HepG2 (cell line): ENCODE results near the gene TBC1D16. TPM values are rescaled to one million over a fixed set of nuclear protein-coding genes. Genes with fewer than 3 reads are reported as not detected.

Experiments
- CBX5 ChIP-seq: sonication (generic); formaldehyde crosslinking; IDR thresholded peaks from 2 replicates; pipeline ENCODE4 v1.4.0; 2020; ENCODE audit warnings: missing genetic modification reagents, borderline replicate concordance
- DMAP1 ChIP-seq: IDR thresholded peaks from 2 replicates; pipeline ENCODE4 v1.6.1; 2016
- ESRRA ChIP-seq: sonication (generic); formaldehyde crosslinking; IDR thresholded peaks from 2 replicates; pipeline ENCODE4 v1.5.1; 2020; ENCODE audit warnings: mild to moderate bottlenecking, low read depth, missing genetic modification reagents
- FOXK1 ChIP-seq: sonication (generic); formaldehyde crosslinking; IDR thresholded peaks from 2 replicates; pipeline ENCODE4 v1.4.0; 2020; ENCODE audit warnings: low read depth, missing genetic modification reagents, borderline replicate concordance
- MIER2 ChIP-seq: IDR thresholded peaks from 2 replicates; pipeline ENCODE4 v1.6.1; 2016; ENCODE audit warnings: missing biosample characterization, missing genetic modification reagents
- NR2F2 ChIP-seq: IDR thresholded peaks from 2 replicates; pipeline ENCODE4 v1.6.1; 2012; ENCODE audit warnings: low read depth, inconsistent platforms, borderline replicate concordance
- NR2F6 ChIP-seq, 2 experiments: IDR thresholded peaks; 2 replicates each; pipeline ENCODE4 v1.6.1; 2016; ENCODE audit warnings: antibody characterized with exemption in 1 of 2, mild to moderate bottlenecking in 1 of 2
- RARA ChIP-seq: IDR thresholded peaks from 2 replicates; pipeline ENCODE4 v1.6.1; 2016; ENCODE audit warnings: missing genetic modification reagents, missing compliant biosample characterization
- SKI ChIP-seq: fragments of 450-650 bp; IDR thresholded peaks from one replicate; pipeline ENCODE4 v1.6.1; 2018; ENCODE audit warnings: mild to moderate bottlenecking; ENCODE audit not compliant: partially characterized antibody
- SMAD3 ChIP-seq: sonication (generic); formaldehyde crosslinking; IDR thresholded peaks from 2 replicates; pipeline ENCODE4 v1.4.0; 2020; ENCODE audit warnings: missing genetic modification reagents
- SP2 ChIP-seq: sonication (generic); formaldehyde crosslinking; IDR thresholded peaks from 2 replicates; pipeline ENCODE4 v1.5.1; 2020; ENCODE audit warnings: mild to moderate bottlenecking, missing genetic modification reagents
- STAG1 ChIP-seq: sonication (generic); formaldehyde crosslinking; IDR thresholded peaks from 2 replicates; pipeline ENCODE4 v1.4.0; 2020; ENCODE audit warnings: missing genetic modification reagents
- THAP9 ChIP-seq: sonication (generic); formaldehyde crosslinking; IDR thresholded peaks from 2 replicates; pipeline ENCODE4; 2020; ENCODE audit warnings: missing genetic modification reagents, mild to moderate bottlenecking, borderline replicate concordance
- TOE1 ChIP-seq: sonication (generic); formaldehyde crosslinking; IDR thresholded peaks from 2 replicates; pipeline ENCODE4 v1.4.0; 2020; ENCODE audit warnings: mild to moderate bottlenecking, missing genetic modification reagents
- YY1 ChIP-seq: IDR thresholded peaks from 2 replicates; pipeline ENCODE4 v1.6.1; 2011; ENCODE audit warnings: low read length, low read depth, moderate library complexity, mild to moderate bottlenecking; ENCODE audit not compliant: insufficient read depth, insufficient replicate concordance
- ZBTB44 ChIP-seq: sonication (generic); formaldehyde crosslinking; IDR thresholded peaks from 2 replicates; pipeline ENCODE4 v1.4.0; 2020; ENCODE audit warnings: missing genetic modification reagents
- ZFYVE20 ChIP-seq: sonication (generic); formaldehyde crosslinking; IDR thresholded peaks from 2 replicates; pipeline ENCODE4 v1.8.0; 2023; ENCODE audit warnings: low read depth, mild to moderate bottlenecking, moderate library complexity, missing genetic modification reagents, borderline replicate concordance
- ZNF207 ChIP-seq: fragments of 450-650 bp; IDR thresholded peaks from 2 replicates; pipeline ENCODE4 v1.6.1; 2016; ENCODE audit warnings: antibody characterized with exemption, borderline replicate concordance
- ZNF484 ChIP-seq: sonication (generic); formaldehyde crosslinking; IDR thresholded peaks from 2 replicates; pipeline ENCODE4 v1.5.1; 2020; ENCODE audit warnings: mild to moderate bottlenecking, low read depth, missing genetic modification reagents, borderline replicate concordance
- ZNF558 ChIP-seq: sonication (generic); formaldehyde crosslinking; IDR thresholded peaks from 2 replicates; pipeline ENCODE4 v1.9.0; 2022; ENCODE audit warnings: mild to moderate bottlenecking, missing genetic modification reagents, borderline replicate concordance
- ZNF598 ChIP-seq: sonication (generic); formaldehyde crosslinking; IDR thresholded peaks from 2 replicates; pipeline ENCODE4 v1.5.1; 2020; ENCODE audit warnings: mild to moderate bottlenecking, missing genetic modification reagents, borderline replicate concordance
- ZNF780A ChIP-seq: sonication (generic); formaldehyde crosslinking; IDR thresholded peaks from 2 replicates; pipeline ENCODE4 v1.8.0; 2022; ENCODE audit warnings: mild to moderate bottlenecking, missing genetic modification reagents, moderate library complexity
- ZNF83 ChIP-seq: sonication (generic); formaldehyde crosslinking; IDR thresholded peaks from 2 replicates; pipeline ENCODE4 v1.4.0; 2020; ENCODE audit warnings: missing genetic modification reagents, mild to moderate bottlenecking, borderline replicate concordance
- ZSCAN9 ChIP-seq: IDR thresholded peaks from 2 replicates; pipeline ENCODE4 v1.6.1; 2016; ENCODE audit warnings: borderline replicate concordance
- polyA plus RNA-seq, 8 experiments: library from polyadenylated mRNA; depleted of rRNA in 3 of 8; stranded (reverse) in 7 of 8; unstranded in 1 of 8; fragments of >200 nt; fragmentation: Illumina TruSeq in 4 of 8; extraction: Trizol in 4 of 8; gene quantifications; 2 replicates each; pipeline versions ENCODE4 v1.2.1 to v1.2.3, GENCODE V29; 2011 to 2016; ENCODE audit warnings: low read depth in 4 of 8, missing spikeins in 1 of 8, mixed read lengths in 1 of 8; ENCODE audit not compliant: insufficient read depth in 1 of 8
- total RNA-seq, 5 experiments: library from RNA; depleted of rRNA; stranded (reverse); fragments of >200 nt; fragmentation: Illumina TruSeq; extraction: Trizol; gene quantifications; 2 replicates each; pipeline ENCODE4 v1.2.3, GENCODE V29; 2016; ENCODE audit warnings: low read depth in 1 of 5
- TF ChIP-seq, protein P1 (sequence below): IDR thresholded peaks from 2 replicates; pipeline ENCODE4 v1.6.1; 2016; ENCODE audit warnings: low read depth

The TBC1D16 gene
- total and polyA plus RNA-seq, 2 of the 13 experiments (the other 11 are each of a cell fraction or from before 2014, with no cell fraction given): 14.9 to 24.9 TPM

- no peak for TF ChIP-seq SP2 (CRISPR knock-in tag)
- no peak for TF ChIP-seq YY1
- peak; percentile 69 for TF ChIP-seq SKI
- peak; percentile 35 for TF ChIP-seq STAG1 (CRISPR knock-in tag)
- no peak; the same call in 1 of the 2 replicates for TF ChIP-seq ZBTB44
- TF ChIP-seq SMAD3 (CRISPR knock-in tag): peak; percentile 87
- TF ChIP-seq TOE1 (CRISPR knock-in tag): no peak
- TF ChIP-seq NR2F6 (IDR thresholded peaks at IDR 0.05): peak; percentile 87
- TF ChIP-seq NR2F6 (CRISPR knock-in tag; IDR thresholded peaks at IDR 0.05): peak; percentile 84
- peak; percentile 63; the same call in 1 of the 2 replicates for TF ChIP-seq ZNF558 (CRISPR knock-in tag)
- TF ChIP-seq ZNF780A (CRISPR knock-in tag): no peak
- TF ChIP-seq ESRRA (CRISPR knock-in tag): peak; percentile 94
- TF ChIP-seq NR2F2: no peak
- peak; percentile 59; the same call in 1 of the 2 replicates for TF ChIP-seq ZNF83 (CRISPR knock-in tag)
- TF ChIP-seq RARA (CRISPR knock-in tag): peak; percentile 91
- TF ChIP-seq ZNF484: 0 out of 2 replicates have a peak, but pooled peaks have one; percentile 44
- peak; percentile 79; the same call in 1 of the 2 replicates for TF ChIP-seq ZNF598 (CRISPR knock-in tag)
- TF ChIP-seq ZFYVE20 (CRISPR knock-in tag): no peak
- peak; percentile 81 for TF ChIP-seq MIER2 (CRISPR knock-in tag)
- TF ChIP-seq, protein P1, sequence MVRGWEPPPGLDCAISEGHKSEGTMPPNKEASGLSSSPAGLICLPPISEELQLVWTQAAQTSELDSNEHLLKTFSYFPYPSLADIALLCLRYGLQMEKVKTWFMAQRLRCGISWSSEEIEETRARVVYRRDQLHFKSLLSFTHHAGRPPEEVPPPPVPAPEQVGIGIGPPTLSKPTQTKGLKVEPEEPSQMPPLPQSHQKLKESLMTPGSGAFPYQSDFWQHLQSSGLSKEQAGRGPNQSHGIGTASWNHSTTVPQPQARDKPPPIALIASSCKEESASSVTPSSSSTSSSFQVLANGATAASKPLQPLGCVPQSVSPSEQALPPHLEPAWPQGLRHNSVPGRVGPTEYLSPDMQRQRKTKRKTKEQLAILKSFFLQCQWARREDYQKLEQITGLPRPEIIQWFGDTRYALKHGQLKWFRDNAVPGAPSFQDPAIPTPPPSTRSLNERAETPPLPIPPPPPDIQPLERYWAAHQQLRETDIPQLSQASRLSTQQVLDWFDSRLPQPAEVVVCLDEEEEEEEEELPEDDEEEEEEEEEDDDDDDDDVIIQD (CRISPR knock-in tag): peak; percentile 82
- peak; percentile 55; the same call in 1 of the 2 replicates for TF ChIP-seq FOXK1 (CRISPR knock-in tag)
- TF ChIP-seq THAP9: peak; percentile 44; the same call in 1 of the 2 replicates
- no peak; the same call in 1 of the 2 replicates for TF ChIP-seq ZSCAN9 (CRISPR knock-in tag)
- peak; percentile 73; the same call in 1 of the 2 replicates for TF ChIP-seq CBX5
- peak; percentile 76 for TF ChIP-seq DMAP1 (CRISPR knock-in tag)
- TF ChIP-seq ZNF207: no peak
These were observed 47.3 kb downstream of the TBC1D16 start (continued) for GRCh38 chr17:79988185-79988971.
